ENCODE data around the gene FUT8. TPM values are rescaled to one million over a fixed set of nuclear protein-coding genes. Genes with fewer than 3 reads are reported as not detected.

FUT8 gene
- total and polyA plus RNA-seq, 2 experiments from 2014 or later, result 26.6 to 67.5 TPM

- no peak for DNase-seq (ENCODE audit: low spot score)
- H3K36me3 ChIP-seq (replicated peaks; ENCODE audit: insufficient read depth, low read depth), result no peaks in the 10 kb centered on the region
- over 99% methylated on average over 5 of the region's 5 CpGs for WGBS (ENCODE audit: low lambda C conversion rate, missing lambda C conversion rate)
- H3K79me2 ChIP-seq, result no peaks in the 10 kb centered on the region
- H3K9me3 ChIP-seq (ENCODE audit: low read depth), result no peaks in the 10 kb centered on the region
- no peak overlapping the region for H2AFZ ChIP-seq
- H3K4me2 ChIP-seq, result no peak overlapping the region
- H3K4me3 ChIP-seq, result no peak overlapping the region
- no peak overlapping the region for H3K27ac ChIP-seq
- H3K9me2 ChIP-seq (replicated peaks; ENCODE audit: insufficient read depth), result no peaks in the 10 kb centered on the region
- H3K27me3 ChIP-seq, result peaks cover 16% of the 10 kb centered on the region
- no peak for TF ChIP-seq EZH2 (IDR thresholded peaks at IDR 0.05; ENCODE audit: borderline replicate concordance)
- TF ChIP-seq CTCF (IDR thresholded peaks at IDR 0.05; ENCODE audit: poor library complexity), result no peak
- TF ChIP-seq EZH2phosphoT487 (IDR thresholded peaks at IDR 0.05; ENCODE audit: low read depth, severe bottlenecking, unreplicated experiment), result no peak
- H4K20me1 ChIP-seq (ENCODE audit: insufficient read depth, poor library complexity, severe bottlenecking), result no peaks in the 10 kb centered on the region
- H3K4me1 ChIP-seq (ENCODE audit: insufficient read depth), result peaks cover 22% of the 10 kb centered on the region
Measured at GRCh38 chr14:65770681-65771080, 358.2 kb downstream of the FUT8 start.

DNA sequence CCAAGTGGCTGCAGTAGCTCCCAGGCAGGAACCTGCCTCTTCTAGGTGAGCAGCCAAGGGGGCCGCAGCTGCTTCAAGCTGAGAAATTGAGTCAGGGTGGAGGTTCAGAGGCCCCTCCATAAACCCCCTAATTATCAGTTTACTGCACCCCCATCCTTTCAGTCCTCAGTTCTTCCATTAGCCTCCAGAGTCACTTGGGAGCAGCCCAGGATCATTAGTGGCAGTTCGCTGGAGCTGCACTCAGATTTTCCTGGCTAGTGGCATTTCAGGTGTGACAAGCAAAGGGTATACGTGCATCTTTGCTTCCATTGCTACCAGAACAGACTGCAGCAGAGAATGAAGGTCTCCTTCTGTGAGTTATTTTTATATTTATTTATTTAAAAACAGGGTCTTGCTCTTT, 358.7 kb downstream of the FUT8 start:
- peaks cover 17% of the 10 kb centered on the region for H3K27me3 ChIP-seq
- no peaks in the 10 kb centered on the region for H3K9me2 ChIP-seq (replicated peaks; ENCODE audit: insufficient read depth)
- H2AFZ ChIP-seq, result no peak overlapping the region
- H4K20me1 ChIP-seq (ENCODE audit: insufficient read depth, poor library complexity, severe bottlenecking), result no peaks in the 10 kb centered on the region
- TF ChIP-seq CTCF (IDR thresholded peaks at IDR 0.05; ENCODE audit: poor library complexity) (no peak), EZH2phosphoT487 (IDR thresholded peaks at IDR 0.05; ENCODE audit: low read depth, severe bottlenecking, unreplicated experiment) (no peak), EZH2 (IDR thresholded peaks at IDR 0.05; ENCODE audit: borderline replicate concordance) (no peak)
- no peaks in the 10 kb centered on the region for H3K79me2 ChIP-seq
- H3K4me1 ChIP-seq (ENCODE audit: insufficient read depth), result peaks cover 22% of the 10 kb centered on the region
- 94% methylated on average over 3 of the region's 3 CpGs for WGBS (ENCODE audit: low lambda C conversion rate, missing lambda C conversion rate)
- H3K36me3 ChIP-seq (replicated peaks; ENCODE audit: insufficient read depth, low read depth), result no peaks in the 10 kb centered on the region
- DNase-seq (ENCODE audit: low spot score), result no peak
- H3K4me3 ChIP-seq, result no peak overlapping the region
- H3K27ac ChIP-seq, result no peak overlapping the region
- H3K4me2 ChIP-seq, result no peak overlapping the region
- H3K9me3 ChIP-seq (ENCODE audit: low read depth), result no peaks in the 10 kb centered on the region

DNA sequence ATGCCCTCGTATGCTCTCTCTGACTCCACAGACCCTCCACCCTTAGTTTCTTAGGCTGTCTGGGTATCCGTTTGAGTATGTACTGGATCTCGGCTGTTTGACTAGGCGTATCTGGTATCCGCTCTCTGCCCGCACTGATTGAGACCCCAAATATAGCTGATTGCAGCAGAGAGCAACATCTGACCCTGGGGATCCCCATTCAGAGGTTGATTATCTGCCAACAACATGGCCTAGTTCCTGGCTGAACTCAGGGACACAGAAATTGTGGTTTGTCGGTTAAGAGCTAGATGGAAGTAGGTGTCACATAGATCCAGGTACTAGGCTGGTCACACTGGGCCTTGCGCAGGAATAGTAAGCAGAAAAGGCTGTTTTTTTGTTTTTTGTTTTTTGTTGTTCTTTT, 359.9 kb downstream of the FUT8 start:
- Histone ChIP-seq H4K20me1 (ENCODE audit: insufficient read depth, poor library complexity, severe bottlenecking) (no peaks in the 10 kb centered on the region), H3K36me3 (replicated peaks; ENCODE audit: insufficient read depth, low read depth) (no peaks in the 10 kb centered on the region), H3K79me2 (no peaks in the 10 kb centered on the region), H2AFZ (no peak overlapping the region), H3K4me1 (ENCODE audit: insufficient read depth) (peaks cover 22% of the 10 kb centered on the region), H3K27ac (peak overlapping the region; percentile 15), H3K9me2 (replicated peaks; ENCODE audit: insufficient read depth) (no peaks in the 10 kb centered on the region), H3K4me2 (peak overlapping the region; percentile 8), H3K9me3 (ENCODE audit: low read depth) (no peaks in the 10 kb centered on the region), H3K4me3 (no peak overlapping the region), H3K27me3 (peaks cover 25% of the 10 kb centered on the region)
- no peak for TF ChIP-seq CTCF (IDR thresholded peaks at IDR 0.05; ENCODE audit: poor library complexity)
- 93% methylated on average over 8 of the region's 8 CpGs for WGBS (ENCODE audit: low lambda C conversion rate, missing lambda C conversion rate)
- DNase-seq (ENCODE audit: low spot score), result no peak

Measured in hepatocyte (in vitro differentiated cells).